H1 (cell line): ENCODE results near the gene HECTD1. TPM values are rescaled to one million over a fixed set of nuclear protein-coding genes. Genes with fewer than 3 reads are reported as not detected.

Experiments
- BRCA1 ChIP-seq: IDR thresholded peaks from 2 replicates; pipeline ENCODE4 v1.6.1; 2012; ENCODE audit warnings: low read depth, low read length, improper control_type of control experiment
- CHD2 ChIP-seq: IDR thresholded peaks from 2 replicates; pipeline ENCODE4 v1.6.1; 2012; ENCODE audit warnings: low read length, improper control_type of control experiment
- EP300 ChIP-seq, 2 experiments: IDR thresholded peaks; 1 replicate in 1 of 2; 2 replicates in 1 of 2; pipeline ENCODE4 v1.6.1; 2011 to 2012; ENCODE audit warnings: low read depth in 2 of 2, low read length in 2 of 2, mild to moderate bottlenecking in 2 of 2, borderline replicate concordance in 1 of 2, inconsistent platforms in 1 of 2, moderate library complexity in 1 of 2
- SAP30 ChIP-seq: fragments of 300-600 bp; sonication (generic); IDR thresholded peaks from 2 replicates; pipeline ENCODE4 v1.7.1; 2012; ENCODE audit warnings: low read length, moderate library complexity, mild to moderate bottlenecking, inconsistent platforms; ENCODE audit not compliant: insufficient read depth, insufficient replicate concordance
- ZNF274 ChIP-seq: IDR thresholded peaks from 2 replicates; pipeline ENCODE4 v1.7.0; 2012; ENCODE audit warnings: low read length, borderline replicate concordance; ENCODE audit errors: extremely low read depth
- polyA plus RNA-seq, 7 experiments: library from polyadenylated mRNA; depleted of rRNA in 3 of 7; stranded (reverse) in 5 of 7; unstranded in 2 of 7; fragments of >200 nt in 5 of 7; fragments of 200-250 nt in 2 of 7; gene quantifications; 1 replicate in 5 of 7; 2 replicates in 1 of 7; 4 replicates in 1 of 7; pipeline versions ENCODE4 v1.2.1 to v1.2.3, GENCODE V29; 2011 to 2013; ENCODE audit warnings: missing spikeins in 2 of 7, mixed read lengths in 2 of 7
- total RNA-seq: library from RNA; stranded (reverse); fragmentation: NEBNext Ultra II Directional; extraction: Animal tissue kit (Norgen Biotek cat#: 25700); gene quantifications from 2 replicates; pipeline ENCODE4 v1.2.1, GENCODE V29; 2021
- TF ChIP-seq, protein P1 (sequence below): fragments of 300-600 bp; sonication (generic); IDR thresholded peaks from 2 replicates; pipeline ENCODE4 v1.7.1; 2012; ENCODE audit warnings: low read length, moderate library complexity, mild to moderate bottlenecking, inconsistent platforms; ENCODE audit not compliant: insufficient replicate concordance

Gene HECTD1
- total and polyA plus RNA-seq, 2 of the 8 experiments (the other 6 are each of a cell fraction or from before 2014, with no cell fraction given), result 44.7 to 105 TPM

DNA sequence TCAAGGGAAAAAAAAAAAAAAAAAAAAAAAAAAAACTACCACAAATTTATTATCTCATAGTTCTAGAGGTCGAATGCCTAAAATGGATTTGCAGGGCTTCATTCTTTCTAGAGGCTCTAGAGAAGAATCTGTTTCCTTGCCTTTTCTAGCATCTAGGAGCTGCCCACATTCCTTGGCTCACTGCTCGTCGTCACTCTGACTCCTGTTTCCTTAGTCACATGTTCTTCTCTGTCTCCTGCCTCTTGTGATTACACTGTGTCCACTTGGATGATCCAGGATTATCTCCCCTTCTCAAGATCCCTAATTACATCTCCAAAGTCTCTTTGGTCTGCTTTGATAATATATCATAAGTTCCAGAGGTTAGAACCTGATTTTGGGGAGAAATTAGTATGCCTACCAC lies 88.7 kb downstream of the HECTD1 start (continued):
- TF ChIP-seq, protein P1, sequence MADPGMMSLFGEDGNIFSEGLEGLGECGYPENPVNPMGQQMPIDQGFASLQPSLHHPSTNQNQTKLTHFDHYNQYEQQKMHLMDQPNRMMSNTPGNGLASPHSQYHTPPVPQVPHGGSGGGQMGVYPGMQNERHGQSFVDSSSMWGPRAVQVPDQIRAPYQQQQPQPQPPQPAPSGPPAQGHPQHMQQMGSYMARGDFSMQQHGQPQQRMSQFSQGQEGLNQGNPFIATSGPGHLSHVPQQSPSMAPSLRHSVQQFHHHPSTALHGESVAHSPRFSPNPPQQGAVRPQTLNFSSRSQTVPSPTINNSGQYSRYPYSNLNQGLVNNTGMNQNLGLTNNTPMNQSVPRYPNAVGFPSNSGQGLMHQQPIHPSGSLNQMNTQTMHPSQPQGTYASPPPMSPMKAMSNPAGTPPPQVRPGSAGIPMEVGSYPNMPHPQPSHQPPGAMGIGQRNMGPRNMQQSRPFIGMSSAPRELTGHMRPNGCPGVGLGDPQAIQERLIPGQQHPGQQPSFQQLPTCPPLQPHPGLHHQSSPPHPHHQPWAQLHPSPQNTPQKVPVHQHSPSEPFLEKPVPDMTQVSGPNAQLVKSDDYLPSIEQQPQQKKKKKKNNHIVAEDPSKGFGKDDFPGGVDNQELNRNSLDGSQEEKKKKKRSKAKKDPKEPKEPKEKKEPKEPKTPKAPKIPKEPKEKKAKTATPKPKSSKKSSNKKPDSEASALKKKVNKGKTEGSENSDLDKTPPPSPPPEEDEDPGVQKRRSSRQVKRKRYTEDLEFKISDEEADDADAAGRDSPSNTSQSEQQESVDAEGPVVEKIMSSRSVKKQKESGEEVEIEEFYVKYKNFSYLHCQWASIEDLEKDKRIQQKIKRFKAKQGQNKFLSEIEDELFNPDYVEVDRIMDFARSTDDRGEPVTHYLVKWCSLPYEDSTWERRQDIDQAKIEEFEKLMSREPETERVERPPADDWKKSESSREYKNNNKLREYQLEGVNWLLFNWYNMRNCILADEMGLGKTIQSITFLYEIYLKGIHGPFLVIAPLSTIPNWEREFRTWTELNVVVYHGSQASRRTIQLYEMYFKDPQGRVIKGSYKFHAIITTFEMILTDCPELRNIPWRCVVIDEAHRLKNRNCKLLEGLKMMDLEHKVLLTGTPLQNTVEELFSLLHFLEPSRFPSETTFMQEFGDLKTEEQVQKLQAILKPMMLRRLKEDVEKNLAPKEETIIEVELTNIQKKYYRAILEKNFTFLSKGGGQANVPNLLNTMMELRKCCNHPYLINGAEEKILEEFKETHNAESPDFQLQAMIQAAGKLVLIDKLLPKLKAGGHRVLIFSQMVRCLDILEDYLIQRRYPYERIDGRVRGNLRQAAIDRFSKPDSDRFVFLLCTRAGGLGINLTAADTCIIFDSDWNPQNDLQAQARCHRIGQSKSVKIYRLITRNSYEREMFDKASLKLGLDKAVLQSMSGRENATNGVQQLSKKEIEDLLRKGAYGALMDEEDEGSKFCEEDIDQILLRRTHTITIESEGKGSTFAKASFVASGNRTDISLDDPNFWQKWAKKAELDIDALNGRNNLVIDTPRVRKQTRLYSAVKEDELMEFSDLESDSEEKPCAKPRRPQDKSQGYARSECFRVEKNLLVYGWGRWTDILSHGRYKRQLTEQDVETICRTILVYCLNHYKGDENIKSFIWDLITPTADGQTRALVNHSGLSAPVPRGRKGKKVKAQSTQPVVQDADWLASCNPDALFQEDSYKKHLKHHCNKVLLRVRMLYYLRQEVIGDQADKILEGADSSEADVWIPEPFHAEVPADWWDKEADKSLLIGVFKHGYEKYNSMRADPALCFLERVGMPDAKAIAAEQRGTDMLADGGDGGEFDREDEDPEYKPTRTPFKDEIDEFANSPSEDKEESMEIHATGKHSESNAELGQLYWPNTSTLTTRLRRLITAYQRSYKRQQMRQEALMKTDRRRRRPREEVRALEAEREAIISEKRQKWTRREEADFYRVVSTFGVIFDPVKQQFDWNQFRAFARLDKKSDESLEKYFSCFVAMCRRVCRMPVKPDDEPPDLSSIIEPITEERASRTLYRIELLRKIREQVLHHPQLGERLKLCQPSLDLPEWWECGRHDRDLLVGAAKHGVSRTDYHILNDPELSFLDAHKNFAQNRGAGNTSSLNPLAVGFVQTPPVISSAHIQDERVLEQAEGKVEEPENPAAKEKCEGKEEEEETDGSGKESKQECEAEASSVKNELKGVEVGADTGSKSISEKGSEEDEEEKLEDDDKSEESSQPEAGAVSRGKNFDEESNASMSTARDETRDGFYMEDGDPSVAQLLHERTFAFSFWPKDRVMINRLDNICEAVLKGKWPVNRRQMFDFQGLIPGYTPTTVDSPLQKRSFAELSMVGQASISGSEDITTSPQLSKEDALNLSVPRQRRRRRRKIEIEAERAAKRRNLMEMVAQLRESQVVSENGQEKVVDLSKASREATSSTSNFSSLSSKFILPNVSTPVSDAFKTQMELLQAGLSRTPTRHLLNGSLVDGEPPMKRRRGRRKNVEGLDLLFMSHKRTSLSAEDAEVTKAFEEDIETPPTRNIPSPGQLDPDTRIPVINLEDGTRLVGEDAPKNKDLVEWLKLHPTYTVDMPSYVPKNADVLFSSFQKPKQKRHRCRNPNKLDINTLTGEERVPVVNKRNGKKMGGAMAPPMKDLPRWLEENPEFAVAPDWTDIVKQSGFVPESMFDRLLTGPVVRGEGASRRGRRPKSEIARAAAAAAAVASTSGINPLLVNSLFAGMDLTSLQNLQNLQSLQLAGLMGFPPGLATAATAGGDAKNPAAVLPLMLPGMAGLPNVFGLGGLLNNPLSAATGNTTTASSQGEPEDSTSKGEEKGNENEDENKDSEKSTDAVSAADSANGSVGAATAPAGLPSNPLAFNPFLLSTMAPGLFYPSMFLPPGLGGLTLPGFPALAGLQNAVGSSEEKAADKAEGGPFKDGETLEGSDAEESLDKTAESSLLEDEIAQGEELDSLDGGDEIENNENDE, result no peak
- no peak for TF ChIP-seq SAP30
- TF ChIP-seq BRCA1, result no peak
- no peak for TF ChIP-seq ZNF274
- no peak for TF ChIP-seq EP300 (IDR thresholded peaks at IDR 0.05; ENCODE audit: borderline replicate concordance in 1 of 2, low read depth in 2 of 2, low read length in 2 of 2)
- TF ChIP-seq CHD2, result no peak
